B cell (primary cell): ENCODE data around the gene STXBP4. TPM values are rescaled to one million over a fixed set of nuclear protein-coding genes. Genes with fewer than 3 reads are reported as not detected.

Experiments
- ATAC-seq: fragments of 200-7000 bp; cut with Tn5 transposase; one replicate; pipeline ENCODE4 v1.10.0; 2021; ENCODE audit warnings: low read depth, mild to moderate bottlenecking, moderate number of reproducible peaks, moderate library complexity
- CTCF ChIA-PET: fragments of 350-600 bp; sonication (Branson Sonifier 250); formaldehyde crosslinking; loops from one replicate; lab custom pipeline; 2021; ENCODE audit warnings: antibody characterized with exemption, inconsistent platforms; lab: Charles Lee
- POLR2A ChIA-PET: fragments of 350-600 bp; sonication (Branson Sonifier 250); formaldehyde crosslinking; loops from one replicate; lab custom pipeline; 2021; ENCODE audit warnings: antibody characterized with exemption; lab: Charles Lee
- DNase-seq: peaks from one replicate; pipeline ENCODE4 v3.0.0; 2013
- H2AFZ ChIP-seq: 2 replicates; pipeline ENCODE4 v1.6.1; 2012; ENCODE audit warnings: mild to moderate bottlenecking, low read depth, low read length; ENCODE audit not compliant: insufficient read depth, poor library complexity, severe bottlenecking
- H3K27ac ChIP-seq, 2 donors: 1 replicate in 1 of 2; 2 replicates in 1 of 2; pipeline ENCODE4 v1.5.1; 2012 to 2013; ENCODE audit warnings: low read length in 2 of 2, mild to moderate bottlenecking in 2 of 2, moderate library complexity in 1 of 2
- H3K27me3 ChIP-seq, 4 experiments: fragments of 200-600 bp in 1 of 4; sonication (generic) in 1 of 4; replicated peaks in 1 of 4; 1 replicate in 2 of 4; 2 replicates in 2 of 4; pipeline versions ENCODE4 v1.6.1 to v1.7.0; 2013 to 2016; ENCODE audit warnings: low read length in 3 of 4, mild to moderate bottlenecking in 2 of 4, mixed read lengths in 1 of 4, moderate library complexity in 1 of 4; ENCODE audit not compliant: insufficient read depth in 4 of 4, control insufficient read depth in 3 of 4; ENCODE audit errors: control extremely low read depth in 1 of 4
- H3K36me3 ChIP-seq, 2 experiments: replicated peaks in 1 of 2; 1 replicate in 1 of 2; 2 replicates in 1 of 2; pipeline versions ENCODE4 v1.6.1 to v1.7.1; 2013; ENCODE audit warnings: low read length in 1 of 2; ENCODE audit not compliant: insufficient read depth in 2 of 2, control insufficient read depth in 1 of 2; ENCODE audit errors: control extremely low read depth in 1 of 2, extremely low read depth in 1 of 2
- H3K4me1 ChIP-seq, 2 donors: fragments of 200-600 bp in 1 of 2; sonication (generic) in 1 of 2; 1 replicate in 1 of 2; 2 replicates in 1 of 2; pipeline versions ENCODE4 v1.5.1 to v1.6.1; 2013 to 2017; ENCODE audit warnings: low read length in 2 of 2; ENCODE audit not compliant: control insufficient read depth in 2 of 2, insufficient read depth in 2 of 2
- H3K4me2 ChIP-seq: replicated peaks from 2 replicates; pipeline ENCODE3; 2012; ENCODE audit warnings: mild to moderate bottlenecking, low read depth, low read length; ENCODE audit not compliant: poor library complexity, severe bottlenecking
- H3K4me3 ChIP-seq, 5 experiments: fragments of 200-600 bp in 1 of 5; sonication (generic) in 1 of 5; 1 replicate in 3 of 5; 2 replicates in 2 of 5; pipeline versions ENCODE4 v1.5.1 to v1.7.0; 2011 to 2016; ENCODE audit warnings: low read length in 4 of 5, mild to moderate bottlenecking in 4 of 5, low read depth in 2 of 5, control low read depth in 1 of 5, moderate library complexity in 1 of 5; ENCODE audit not compliant: insufficient read depth in 1 of 5; ENCODE audit errors: control extremely low read depth in 1 of 5, extremely low read depth in 1 of 5
- H3K79me2 ChIP-seq: fragments of 200-600 bp; sonication (generic); one replicate; pipeline ENCODE4 v1.6.0; 2016; ENCODE audit warnings: low read length; ENCODE audit not compliant: control insufficient read depth, insufficient read depth
- H3K9ac ChIP-seq: fragments of 200-600 bp; sonication (generic); 2 replicates; pipeline ENCODE4 v1.6.1; 2017; ENCODE audit warnings: mild to moderate bottlenecking, low read length, moderate library complexity
- H3K9me3 ChIP-seq, 3 donors: one replicate each; pipeline versions ENCODE4 v1.6.1 to v1.7.1; 2013; ENCODE audit warnings: low read length in 2 of 3; ENCODE audit not compliant: control insufficient read depth in 2 of 3, insufficient read depth in 1 of 3; ENCODE audit errors: control extremely low read depth in 1 of 3
- H4K20me1 ChIP-seq: 2 replicates; pipeline ENCODE4 v1.6.0; 2012; ENCODE audit warnings: mild to moderate bottlenecking, low read length; ENCODE audit not compliant: insufficient read depth, control insufficient read depth, poor library complexity, severe bottlenecking
- H3K27ac Mint-ChIP-seq: one replicate; pipeline ENCODE4 v1.8.0; 2021; ENCODE audit warnings: mixed read lengths
- H3K27me3 Mint-ChIP-seq: one replicate; pipeline ENCODE4 v1.8.0; 2021; ENCODE audit warnings: mixed read lengths
- H3K4me1 Mint-ChIP-seq: one replicate; pipeline ENCODE4 v1.8.0; 2021; ENCODE audit warnings: mixed read lengths
- H3K4me3 Mint-ChIP-seq: one replicate; pipeline ENCODE4 v1.8.0; 2021; ENCODE audit warnings: mixed read lengths
- H3K9me3 Mint-ChIP-seq: one replicate; pipeline ENCODE4 v1.8.0; 2022; ENCODE audit warnings: mixed read lengths; ENCODE audit not compliant: insufficient read depth
- CTCF ChIP-seq: fragments of 200-600 bp; IDR thresholded peaks from one replicate; pipeline ENCODE4 v1.8.0; 2022; ENCODE audit warnings: antibody characterized with exemption, mild to moderate bottlenecking
- EZH2 ChIP-seq: IDR thresholded peaks from 2 replicates; pipeline ENCODE4 v1.6.1; 2012; ENCODE audit warnings: borderline replicate concordance, low read depth, mild to moderate bottlenecking, moderate library complexity, low read length; ENCODE audit not compliant: insufficient read depth, poor library complexity, severe bottlenecking
- WGBS: methylation state at CpG from one replicate; pipeline ENCODE4 v1.1.5; 2013; ENCODE audit warnings: missing lambda C conversion rate; ENCODE audit not compliant: insufficient coverage; 5-methylcytosine and 5-hydroxymethylcytosine counted together
- intact Hi-C: fragments of 100-400 bp; cut with micrococcal nuclease; formaldehyde crosslinking; loops from one replicate; pipeline ENCODE4 v1.10.0; 2022
- polyA plus RNA-seq: library from polyadenylated mRNA; depleted of rRNA; stranded (reverse); fragments of >200 nt; gene quantifications from 2 replicates; pipeline ENCODE4 v1.2.3, GENCODE V29; 2012
- total RNA-seq, 2 donors: library from RNA; stranded (reverse); fragments of 120-200 nt in 1 of 2; gene quantifications; 1 replicate in 1 of 2; 2 replicates in 1 of 2; pipeline versions ENCODE4 v1.2.3 to v1.2.4, GENCODE V29; 2013 to 2022

The STXBP4 gene
- total and polyA plus RNA-seq, 2 donors (not counting 1 experiment from before 2014, with no cell fraction given) = 1.2 to 11.4 TPM

- Histone ChIP-seq H3K79me2 (no peaks in the 10 kb centered on the region), H3K36me3 (no peaks in the 10 kb centered on the region), H3K27me3 (peaks cover 0 to 5% (median 1%) of the 10 kb centered on the region in 4 experiments), H3K27ac (no peak overlapping the region), H4K20me1 (no peaks in the 10 kb centered on the region), H3K4me2 (no peak overlapping the region), H3K9ac (no peak overlapping the region), H3K9me3 (no peaks in the 10 kb centered on the region), H3K4me3 (no peak overlapping the region), H2AFZ (no peak overlapping the region), H3K4me1 (no peaks in the 10 kb centered on the region)
- no CpG with 5 or more reads among the region's 1 CpG for WGBS
- DNase-seq = no peak
- Mint-ChIP-seq H3K4me1 (no peaks in the 10 kb centered on the region), H3K27ac (no peak overlapping the region), H3K27me3 (peaks cover 10% of the 10 kb centered on the region), H3K9me3 (no peaks in the 10 kb centered on the region), H3K4me3 (no peak overlapping the region)
- no peak for ATAC-seq
- no peak for TF ChIP-seq CTCF
- TF ChIP-seq EZH2 = no peak
- intact Hi-C loops = no loop called here
- ChIA-PET POLR2A (no interaction called here), CTCF (no interaction called here)
Observed at GRCh38 chr17:54945671-54946070, 22.9 kb upstream of the STXBP4 start.

- Mint-ChIP-seq H3K4me1 (no peaks in the 10 kb centered on the region), H3K9me3 (no peaks in the 10 kb centered on the region), H3K27ac (no peak overlapping the region), H3K4me3 (no peak overlapping the region), H3K27me3 (peaks cover 10% of the 10 kb centered on the region)
- H3K9ac ChIP-seq = no peak overlapping the region
- peaks cover 0 to 5% (median 1%) of the 10 kb centered on the region in 4 experiments for H3K27me3 ChIP-seq
- H3K27ac ChIP-seq = no peak overlapping the region
- H3K4me3 ChIP-seq = no peak overlapping the region
- no peak for TF ChIP-seq EZH2
- no peak for TF ChIP-seq CTCF
- H3K4me1 ChIP-seq = no peaks in the 10 kb centered on the region
- H3K4me2 ChIP-seq = no peak overlapping the region
- ChIA-PET CTCF (no interaction called here), POLR2A (no interaction called here)
- WGBS = 77% methylated on average over 1 of the region's 2 CpGs
- H3K9me3 ChIP-seq = no peaks in the 10 kb centered on the region
- DNase-seq (no peak), ATAC-seq (no peak)
- H4K20me1 ChIP-seq = no peaks in the 10 kb centered on the region
- no peak overlapping the region for H2AFZ ChIP-seq
- intact Hi-C loops = no loop called here
- no peaks in the 10 kb centered on the region for H3K79me2 ChIP-seq
- H3K36me3 ChIP-seq = no peaks in the 10 kb centered on the region
Observed at GRCh38 chr17:54947396-54947795, 21.2 kb upstream of the STXBP4 start.
